ENCODE measurements around the gene MRPL28. TPM values are rescaled to one million over a fixed set of nuclear protein-coding genes. Genes with fewer than 3 reads are reported as not detected.

Gene MRPL28
- total RNA-seq, 4 donors from 2014 or later = 37.3 to 59.9 (median 47.5) TPM

DNA sequence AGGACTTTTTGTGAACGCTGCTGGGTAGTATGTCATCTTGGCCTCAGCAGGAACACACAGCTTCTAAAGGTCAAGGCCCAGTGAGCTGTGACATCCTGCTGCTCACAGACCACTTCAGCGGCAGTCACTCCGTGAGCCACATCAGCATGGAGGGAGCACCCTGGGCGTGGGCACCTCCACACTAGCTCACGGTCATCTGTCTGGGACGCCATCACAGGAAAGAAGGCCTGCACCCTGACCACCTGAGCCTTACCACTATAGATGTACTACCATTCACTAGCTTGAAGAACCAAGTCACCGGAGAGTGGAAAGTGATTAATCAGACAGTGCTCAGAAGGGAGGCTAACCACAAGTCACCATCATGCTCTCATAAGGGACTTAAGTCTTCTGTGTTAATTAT, 21.1 kb downstream of the MRPL28 start:
- no peak for TF ChIP-seq CTCF (IDR thresholded peaks at IDR 0.05; ENCODE audit: low read depth)

DNA sequence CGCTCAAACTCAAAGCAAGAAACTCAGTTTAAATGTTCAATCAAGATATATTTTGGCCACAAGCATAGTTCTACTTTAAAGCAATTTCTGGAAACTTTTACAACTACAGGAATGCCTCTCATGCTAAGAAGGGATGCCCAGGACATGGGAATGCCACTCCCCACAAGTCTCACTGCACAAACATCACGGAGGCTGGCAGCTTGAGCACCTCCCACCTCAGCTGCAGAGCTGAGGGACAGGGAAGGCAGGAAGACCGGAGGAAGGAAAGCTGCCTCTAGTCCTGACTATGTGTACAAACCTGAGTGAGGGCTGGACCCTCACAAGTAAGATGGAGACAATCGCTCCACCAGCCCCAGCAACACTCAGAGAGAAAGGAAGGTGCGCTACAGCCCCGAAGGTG, 23.1 kb downstream of the MRPL28 start:
- no peak for TF ChIP-seq CTCF (IDR thresholded peaks at IDR 0.05; ENCODE audit: low read depth)

DNA sequence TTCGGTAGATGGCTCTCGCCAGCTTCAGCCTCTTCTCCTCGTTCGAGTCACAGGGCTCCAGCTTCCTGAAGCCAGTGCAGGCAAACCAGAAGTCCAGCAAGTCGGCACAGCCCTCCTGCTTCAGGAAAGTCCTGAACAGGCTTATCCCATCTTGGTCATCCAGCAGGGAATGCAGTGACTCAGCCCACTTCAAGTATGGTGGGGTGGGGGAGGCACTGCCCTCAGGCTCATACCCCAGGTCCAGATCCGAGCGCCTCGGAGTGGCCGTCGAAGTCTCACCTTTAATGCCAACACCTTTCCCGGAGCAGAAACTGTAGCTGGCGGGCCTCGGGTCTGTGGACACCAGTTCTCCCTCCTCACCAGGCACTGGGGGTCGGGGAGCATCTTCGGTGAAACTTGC, 23.8 kb downstream of the MRPL28 start:
- no peak for TF ChIP-seq CTCF (IDR thresholded peaks at IDR 0.05; ENCODE audit: low read depth)

- TF ChIP-seq CTCF (IDR thresholded peaks at IDR 0.05; ENCODE audit: low read depth) = no peak
Measured at GRCh38 chr16:345772-346171, 24.6 kb downstream of the MRPL28 start.

DNA sequence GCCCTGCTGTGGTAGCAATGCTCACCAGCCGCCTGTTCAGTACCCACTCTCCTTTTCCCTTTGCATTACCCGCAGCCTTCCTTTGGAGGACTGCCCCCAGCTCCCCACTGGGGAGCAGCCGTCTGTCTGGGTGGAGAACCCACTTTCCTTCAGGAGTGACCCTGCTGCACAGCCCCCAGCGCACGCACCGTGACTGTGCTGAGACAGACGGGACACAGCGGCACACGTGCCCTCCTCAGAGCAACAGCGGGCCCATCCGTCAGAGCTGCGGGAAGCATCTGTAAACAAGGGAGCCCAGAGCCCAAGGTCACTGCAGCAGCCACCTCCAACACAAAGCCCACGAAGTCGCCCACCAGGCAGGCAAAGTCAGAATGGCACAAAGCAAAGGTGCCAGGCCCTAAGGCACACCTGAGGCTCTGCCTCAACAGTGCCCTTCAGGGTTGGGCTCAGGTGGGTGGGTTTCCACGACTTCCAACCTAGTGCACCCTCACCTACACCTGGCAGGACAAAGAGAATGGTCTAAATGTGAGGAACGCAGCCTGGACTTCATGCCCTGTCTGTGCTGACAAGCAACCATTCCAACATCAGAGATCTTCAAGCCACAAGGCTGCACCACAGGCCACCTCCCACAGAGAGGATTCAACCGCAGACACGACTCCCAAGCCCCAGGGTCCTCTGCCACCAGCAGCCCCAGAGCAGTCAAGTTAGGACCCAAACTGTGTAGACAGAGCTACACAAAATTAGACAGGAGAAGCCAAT, 27.7 kb downstream of the MRPL28 start:
- no peak for TF ChIP-seq CTCF (IDR thresholded peaks at IDR 0.05; ENCODE audit: low read depth)

DNA sequence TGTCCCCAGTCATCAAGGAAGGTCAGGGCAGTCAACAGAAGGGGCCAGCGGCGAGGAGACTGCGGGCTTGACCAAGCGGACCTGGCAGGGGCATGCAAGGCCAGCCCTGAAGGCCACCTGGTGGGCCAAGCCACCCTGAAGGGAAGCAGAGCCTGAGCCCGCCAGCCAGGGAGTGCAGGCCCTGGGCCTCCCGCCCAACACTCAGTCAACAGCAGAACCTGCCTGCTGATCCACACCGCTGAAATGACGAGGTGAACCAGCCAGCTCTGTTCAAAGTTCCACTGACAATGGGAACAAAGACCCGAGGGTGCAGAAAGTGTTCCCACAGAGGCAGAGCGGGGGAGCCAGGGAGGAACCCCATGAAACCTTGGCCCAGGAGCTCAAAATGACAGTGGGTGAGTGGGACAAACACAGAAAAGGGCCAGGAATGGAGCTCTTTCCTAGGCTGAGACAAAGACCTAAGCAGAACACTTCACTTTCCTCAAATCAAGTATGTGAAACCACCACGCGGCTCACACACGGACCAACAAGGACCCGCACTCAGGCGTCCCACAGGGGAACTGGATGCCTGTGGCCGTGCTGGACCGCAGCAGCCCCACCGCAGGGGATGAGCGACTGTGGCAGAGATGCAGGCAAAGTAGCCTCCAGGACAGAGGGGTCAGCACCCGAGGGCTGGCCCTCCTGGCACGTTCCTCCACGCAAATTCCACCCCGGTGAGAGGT, 29.8 kb downstream of the MRPL28 start:
- TF ChIP-seq CTCF (IDR thresholded peaks at IDR 0.05; ENCODE audit: low read depth) = no peak

GRCh38 chr16:339680-340079, 30.7 kb downstream of the MRPL28 start:
- TF ChIP-seq CTCF (IDR thresholded peaks at IDR 0.05; ENCODE audit: low read depth) = no peak

Data from subcutaneous adipose tissue (tissue), 4 donors.